Omental fat pad (tissue), 4 donors: ENCODE data around the gene GTPBP3. TPM values are rescaled to one million over a fixed set of nuclear protein-coding genes. Genes with fewer than 3 reads are reported as not detected.
"Not testable (repeated sequence)": the region's sequence is repeated elsewhere in the genome, so short reads cannot be mapped to it uniquely, and the experiment has no call there.

Experiments used
- ATAC-seq: fragments of 150-250 bp; one replicate; pipeline ENCODE4 v1.9.1; 2016; ENCODE audit warnings: mild to moderate bottlenecking, moderate library complexity; ENCODE audit not compliant: low FRiP score
- DNase-seq: peaks from one replicate; pipeline ENCODE4 v3.0.0-alpha.2; 2019; ENCODE audit warnings: low spot score
- total RNA-seq, 4 donors: library from RNA; depleted of rRNA; stranded (reverse); fragments of >200 nt; gene quantifications; one replicate each; pipeline ENCODE4 v1.1.0, GENCODE V29; 2016
- TF ChIP-seq, protein P1 (sequence below), 3 donors: fragments of 450-650 bp; IDR thresholded peaks; one replicate each; pipeline ENCODE4 v1.5.1; 2016 to 2017; ENCODE audit warnings: antibody characterized with exemption in 3 of 3, mild to moderate bottlenecking in 3 of 3, moderate library complexity in 2 of 3

GTPBP3 gene
- total RNA-seq, 4 donors from 2014 or later, result 7.2 to 36.4 (median 12.0) TPM

DNA sequence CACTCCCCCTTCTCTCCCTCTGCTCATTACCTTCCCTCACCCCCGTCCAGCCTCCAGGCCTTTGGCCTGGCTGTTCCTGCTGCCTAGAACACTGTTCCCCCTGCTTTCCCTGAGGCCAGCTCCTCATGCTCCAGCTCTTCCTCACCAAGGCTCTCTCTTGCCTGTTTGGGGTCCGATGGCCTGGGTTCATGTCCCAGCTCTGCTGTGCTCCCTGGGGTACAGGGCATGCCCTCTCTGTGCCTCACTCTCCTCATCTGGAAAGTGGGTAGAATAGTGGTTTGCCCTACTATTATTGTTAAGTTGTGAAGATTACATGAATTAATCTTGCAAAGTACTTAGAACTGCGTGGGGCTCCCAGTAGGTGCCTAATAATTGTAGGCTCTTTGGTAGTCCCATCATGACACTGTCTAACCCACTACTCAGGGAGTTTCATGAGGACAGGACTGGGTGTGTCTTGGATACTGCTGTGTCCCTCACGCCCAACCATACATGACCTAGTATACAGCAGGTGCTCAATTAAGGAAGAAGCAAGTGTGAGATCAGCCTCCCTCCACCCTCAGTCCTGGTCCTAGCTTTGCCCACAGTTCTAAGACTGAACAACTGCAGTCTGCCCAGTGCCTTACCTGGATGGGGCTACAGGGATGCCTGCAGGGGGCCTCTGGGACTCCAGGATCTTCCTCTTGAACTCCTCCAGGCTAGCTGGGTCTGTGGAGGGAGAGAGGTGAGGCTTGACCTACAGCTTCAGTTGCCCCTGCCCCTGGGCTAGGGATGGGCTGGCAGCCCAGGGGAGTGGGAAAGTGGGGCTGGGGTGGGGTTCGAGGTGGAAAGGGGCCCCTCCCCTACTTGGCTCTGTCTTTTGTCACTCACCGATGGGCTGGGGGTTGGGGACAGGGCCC, 22.8 kb downstream of the GTPBP3 start:
- ATAC-seq (no peak), DNase-seq (no peak)
- TF ChIP-seq, protein P1, sequence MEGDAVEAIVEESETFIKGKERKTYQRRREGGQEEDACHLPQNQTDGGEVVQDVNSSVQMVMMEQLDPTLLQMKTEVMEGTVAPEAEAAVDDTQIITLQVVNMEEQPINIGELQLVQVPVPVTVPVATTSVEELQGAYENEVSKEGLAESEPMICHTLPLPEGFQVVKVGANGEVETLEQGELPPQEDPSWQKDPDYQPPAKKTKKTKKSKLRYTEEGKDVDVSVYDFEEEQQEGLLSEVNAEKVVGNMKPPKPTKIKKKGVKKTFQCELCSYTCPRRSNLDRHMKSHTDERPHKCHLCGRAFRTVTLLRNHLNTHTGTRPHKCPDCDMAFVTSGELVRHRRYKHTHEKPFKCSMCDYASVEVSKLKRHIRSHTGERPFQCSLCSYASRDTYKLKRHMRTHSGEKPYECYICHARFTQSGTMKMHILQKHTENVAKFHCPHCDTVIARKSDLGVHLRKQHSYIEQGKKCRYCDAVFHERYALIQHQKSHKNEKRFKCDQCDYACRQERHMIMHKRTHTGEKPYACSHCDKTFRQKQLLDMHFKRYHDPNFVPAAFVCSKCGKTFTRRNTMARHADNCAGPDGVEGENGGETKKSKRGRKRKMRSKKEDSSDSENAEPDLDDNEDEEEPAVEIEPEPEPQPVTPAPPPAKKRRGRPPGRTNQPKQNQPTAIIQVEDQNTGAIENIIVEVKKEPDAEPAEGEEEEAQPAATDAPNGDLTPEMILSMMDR (IDR thresholded peaks at IDR 0.05), result no peak

DNA sequence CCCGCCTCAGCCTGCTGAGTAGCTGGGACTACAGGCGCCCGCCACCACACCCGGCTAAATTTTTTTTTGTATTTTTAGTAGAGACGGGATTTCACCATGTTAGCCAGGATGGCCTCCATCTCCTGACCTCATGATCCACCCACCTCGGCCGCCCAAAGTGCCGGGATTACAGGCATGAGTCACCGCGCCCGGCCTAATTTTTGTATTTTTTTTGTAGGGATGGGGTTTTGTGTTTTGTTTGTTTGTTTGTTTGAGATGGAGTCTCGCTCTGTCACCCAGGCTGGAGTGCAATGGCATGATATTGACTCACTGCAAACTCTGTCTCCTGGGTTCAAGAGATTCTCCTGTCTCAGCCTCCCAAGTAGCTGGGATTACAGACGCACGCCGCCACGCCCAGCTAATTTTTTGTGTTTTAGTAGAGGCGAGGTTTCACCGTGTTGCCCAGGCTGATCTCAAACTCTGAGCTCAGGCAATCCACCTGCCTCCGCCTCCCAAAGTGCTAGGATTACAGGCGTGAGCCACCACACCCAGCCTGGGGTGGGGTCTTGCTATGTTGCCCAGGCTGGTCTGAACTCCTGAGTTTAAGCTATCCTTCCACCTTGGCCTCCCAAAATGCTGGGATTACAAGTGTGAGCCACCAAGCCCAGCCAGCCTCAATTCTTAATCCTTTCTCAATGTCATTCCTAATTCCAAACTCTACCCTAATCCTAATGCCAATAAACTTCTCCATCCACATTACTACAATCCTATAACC, 26.7 kb downstream of the GTPBP3 start:
- not testable (repeated sequence) for ATAC-seq, DNase-seq

DNA sequence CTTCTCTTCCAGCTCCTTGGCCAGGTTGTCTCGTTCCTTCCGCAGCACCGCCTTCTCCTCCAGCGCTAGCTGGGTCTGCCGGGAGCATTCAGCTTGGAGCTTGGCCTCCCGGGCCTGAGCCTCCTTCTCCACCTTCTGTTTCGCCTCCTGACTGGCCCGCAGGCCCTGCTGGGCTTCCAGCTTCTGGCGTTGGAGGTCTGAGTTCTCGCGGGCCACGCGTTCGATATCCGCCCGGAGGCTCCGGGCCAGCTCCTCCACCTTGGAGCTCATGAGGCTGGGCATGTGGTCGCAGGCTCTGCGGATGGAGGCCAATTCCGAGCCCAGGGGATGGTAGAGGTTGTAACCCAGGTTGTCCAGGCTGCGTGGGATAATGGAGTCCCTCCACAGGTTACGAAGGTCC, 28.0 kb downstream of the GTPBP3 start:
- ATAC-seq, result no peak
- DNase-seq, result no peak
- TF ChIP-seq, protein P1 (IDR thresholded peaks at IDR 0.05), result no peak

DNA sequence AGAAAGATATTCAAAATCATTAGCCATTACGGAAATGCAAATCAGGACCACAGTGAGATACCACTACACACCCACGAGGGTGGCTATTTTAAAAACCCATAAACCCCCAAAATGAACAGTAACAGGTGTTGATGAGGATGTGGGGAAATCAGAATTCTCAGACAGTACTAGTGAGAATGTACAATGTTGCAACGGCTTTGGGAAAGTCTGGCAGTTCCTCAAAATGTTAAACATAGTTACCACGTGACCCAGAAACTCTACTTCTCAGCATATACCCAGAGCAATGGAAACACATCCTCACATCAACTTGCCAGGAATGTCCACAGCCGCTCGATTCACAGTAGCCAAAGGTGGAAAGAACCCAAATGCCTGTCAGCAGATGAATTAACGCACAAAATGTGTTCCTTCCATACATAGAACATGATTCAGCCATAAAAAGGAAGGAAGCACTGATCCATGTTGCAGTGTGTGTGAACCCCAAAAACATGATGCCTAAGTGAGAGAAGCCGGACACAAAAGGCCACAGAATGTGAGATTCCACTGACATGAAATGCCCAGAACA, 32.8 kb downstream of the GTPBP3 start:
- peak; percentile 59 for ATAC-seq
- TF ChIP-seq, protein P1 (IDR thresholded peaks at IDR 0.05), result no peak
- DNase-seq, result no peak

DNA sequence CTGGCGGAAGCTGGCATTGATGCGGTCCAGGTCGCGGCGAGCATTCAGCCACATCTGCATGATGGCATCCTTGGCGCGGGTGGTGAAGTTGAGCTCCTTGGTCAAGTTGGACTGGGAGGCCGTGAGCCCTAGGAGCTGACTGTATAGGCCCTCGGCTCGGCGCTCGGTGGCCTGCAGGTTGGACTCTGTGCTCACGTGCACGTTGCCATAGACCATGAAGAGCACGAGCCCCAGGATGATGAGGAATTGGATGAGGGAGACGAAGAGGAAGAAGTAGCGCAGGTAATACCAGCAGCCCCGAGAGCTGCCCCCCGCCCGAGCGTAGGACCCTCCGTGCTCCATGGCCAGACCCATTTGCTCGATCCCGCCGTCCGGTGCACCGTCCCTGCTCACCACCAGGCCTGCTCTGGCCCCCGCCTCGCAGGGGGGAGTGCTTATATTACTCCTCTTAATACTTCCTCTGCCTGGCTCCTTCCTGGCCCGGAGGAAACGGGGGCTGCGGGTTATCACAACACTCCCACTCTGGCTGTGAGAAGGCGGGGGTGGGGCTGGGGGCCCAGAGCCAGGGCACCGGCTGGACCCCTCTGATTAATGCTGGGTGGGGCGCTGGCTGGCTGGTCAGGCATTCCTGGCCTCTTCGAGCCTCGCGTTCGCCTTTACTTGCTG, 39.7 kb downstream of the GTPBP3 start, which contains the start of gene PLVAP:
Gene PLVAP, minus strand, starts transcription at position 408 of the 666 bp plus-strand sequence. Its CDS starts 54 bp downstream, at position 354.
- ATAC-seq (peak; percentile 83), DNase-seq (peak; percentile 26)
- TF ChIP-seq, protein P1 (IDR thresholded peaks at IDR 0.05), result no peak

DNA sequence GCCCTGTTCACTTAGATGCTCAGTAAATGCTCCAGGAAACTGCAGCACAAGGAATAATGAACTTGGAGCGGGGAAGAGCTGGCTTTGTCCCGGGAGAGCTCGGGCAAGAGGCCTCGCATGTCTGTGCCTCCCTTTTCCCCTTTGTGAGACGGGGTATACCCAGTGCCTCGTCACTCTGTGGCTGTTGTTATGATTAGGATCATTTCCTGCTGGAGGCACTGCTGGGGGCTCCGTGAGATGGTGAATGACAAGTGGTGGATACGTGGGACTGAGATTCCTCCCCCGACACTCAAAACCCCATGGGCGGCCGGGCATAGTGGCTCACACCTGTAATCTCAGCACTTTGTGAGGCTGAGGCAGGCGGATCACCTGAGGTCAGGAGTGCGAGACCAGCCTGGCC, 40.9 kb downstream of the GTPBP3 start:
- TF ChIP-seq, protein P1 (IDR thresholded peaks at IDR 0.05), result no peak
- ATAC-seq, result no peak
- DNase-seq, result no peak

DNA sequence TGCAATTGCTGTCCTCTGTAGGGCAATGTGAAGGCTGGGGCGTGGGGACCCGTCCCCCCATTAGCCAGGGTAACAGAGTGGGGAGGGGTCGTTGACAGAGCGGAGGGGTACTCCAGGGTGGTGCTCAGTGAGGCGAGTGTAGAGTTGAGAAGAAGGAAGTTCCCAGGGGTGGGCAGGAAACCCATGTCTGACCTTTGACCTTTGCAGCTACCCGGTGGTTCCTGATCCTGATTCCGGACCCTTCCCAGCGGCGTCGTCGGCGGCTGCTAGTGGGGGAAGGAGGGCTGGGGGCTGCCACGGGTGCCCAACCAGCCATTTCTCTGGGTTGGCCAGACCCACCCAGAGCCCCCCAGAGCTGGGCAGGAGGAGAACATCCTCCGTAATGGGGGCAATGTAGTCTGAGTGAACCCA, 41.9 kb downstream of the GTPBP3 start:
- ATAC-seq, result no peak
- TF ChIP-seq, protein P1 (IDR thresholded peaks at IDR 0.05), result no peak

More for the DNA sequence above, 41.9 kb downstream of the GTPBP3 start:
- DNase-seq, result no peak
